LNCAP (cell line): ENCODE data around the gene COL13A1.

Experiments used
- TF ChIP-seq, protein P1 (sequence below): fragments of 450-650 bp; IDR thresholded peaks from 2 replicates; pipeline ENCODE4 v1.5.1; 2017; ENCODE audit warnings: mild to moderate bottlenecking

Gene COL13A1

GRCh38 chr10:69892406-69892805, 90.7 kb downstream of the COL13A1 start:
- TF ChIP-seq, protein P1, sequence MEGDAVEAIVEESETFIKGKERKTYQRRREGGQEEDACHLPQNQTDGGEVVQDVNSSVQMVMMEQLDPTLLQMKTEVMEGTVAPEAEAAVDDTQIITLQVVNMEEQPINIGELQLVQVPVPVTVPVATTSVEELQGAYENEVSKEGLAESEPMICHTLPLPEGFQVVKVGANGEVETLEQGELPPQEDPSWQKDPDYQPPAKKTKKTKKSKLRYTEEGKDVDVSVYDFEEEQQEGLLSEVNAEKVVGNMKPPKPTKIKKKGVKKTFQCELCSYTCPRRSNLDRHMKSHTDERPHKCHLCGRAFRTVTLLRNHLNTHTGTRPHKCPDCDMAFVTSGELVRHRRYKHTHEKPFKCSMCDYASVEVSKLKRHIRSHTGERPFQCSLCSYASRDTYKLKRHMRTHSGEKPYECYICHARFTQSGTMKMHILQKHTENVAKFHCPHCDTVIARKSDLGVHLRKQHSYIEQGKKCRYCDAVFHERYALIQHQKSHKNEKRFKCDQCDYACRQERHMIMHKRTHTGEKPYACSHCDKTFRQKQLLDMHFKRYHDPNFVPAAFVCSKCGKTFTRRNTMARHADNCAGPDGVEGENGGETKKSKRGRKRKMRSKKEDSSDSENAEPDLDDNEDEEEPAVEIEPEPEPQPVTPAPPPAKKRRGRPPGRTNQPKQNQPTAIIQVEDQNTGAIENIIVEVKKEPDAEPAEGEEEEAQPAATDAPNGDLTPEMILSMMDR: no peak

DNA sequence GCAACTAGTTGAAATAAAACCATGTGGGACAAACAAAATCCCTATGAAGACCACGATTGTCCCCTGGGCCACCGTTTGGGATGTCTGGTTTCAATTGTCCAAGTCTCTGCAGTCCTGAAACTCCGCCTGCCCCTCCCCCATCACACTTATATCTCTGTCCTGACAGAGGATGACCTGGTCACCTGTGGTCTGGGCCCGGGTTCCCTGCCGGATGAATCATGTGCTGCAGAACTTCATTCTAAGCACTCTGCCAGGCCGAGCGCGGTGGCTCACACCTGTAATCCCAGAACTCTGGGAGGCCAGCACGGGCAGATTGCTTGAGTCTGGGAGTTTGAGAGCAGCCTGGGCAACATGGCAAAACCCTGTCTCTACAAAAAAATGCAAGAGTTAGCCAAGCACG, 91.1 kb downstream of the COL13A1 start:
- TF ChIP-seq, protein P1: no peak

DNA sequence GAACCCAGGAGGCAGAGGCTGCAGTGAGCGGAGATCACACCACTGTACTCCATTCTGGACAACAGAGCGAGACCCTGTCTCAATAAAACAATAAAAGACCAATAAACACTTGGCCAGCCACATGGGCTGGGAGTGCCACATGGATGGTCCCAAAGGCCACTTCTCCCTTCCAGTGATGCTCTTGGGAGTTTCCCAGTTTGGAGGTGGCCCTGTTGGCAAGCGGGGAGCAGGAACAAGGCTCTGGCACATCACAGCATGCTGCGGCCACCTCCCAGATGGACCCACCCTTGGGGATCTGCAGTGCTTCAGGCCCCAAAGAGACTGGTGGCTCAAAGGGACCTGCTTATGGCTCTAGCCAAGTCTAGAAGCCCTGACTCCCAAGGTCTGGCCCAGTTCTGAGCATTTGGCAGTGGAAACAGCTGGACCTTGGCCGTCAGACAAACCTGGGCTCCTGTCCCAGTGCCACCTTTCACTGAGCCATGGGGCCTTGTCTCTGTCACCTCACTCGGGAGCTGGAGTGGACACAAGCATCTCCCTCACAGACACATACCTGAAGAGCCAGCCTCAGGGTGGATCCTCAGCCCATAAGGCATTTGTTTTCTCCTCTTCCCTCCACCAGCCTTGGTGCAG, 91.7 kb downstream of the COL13A1 start:
- TF ChIP-seq, protein P1: no peak

DNA sequence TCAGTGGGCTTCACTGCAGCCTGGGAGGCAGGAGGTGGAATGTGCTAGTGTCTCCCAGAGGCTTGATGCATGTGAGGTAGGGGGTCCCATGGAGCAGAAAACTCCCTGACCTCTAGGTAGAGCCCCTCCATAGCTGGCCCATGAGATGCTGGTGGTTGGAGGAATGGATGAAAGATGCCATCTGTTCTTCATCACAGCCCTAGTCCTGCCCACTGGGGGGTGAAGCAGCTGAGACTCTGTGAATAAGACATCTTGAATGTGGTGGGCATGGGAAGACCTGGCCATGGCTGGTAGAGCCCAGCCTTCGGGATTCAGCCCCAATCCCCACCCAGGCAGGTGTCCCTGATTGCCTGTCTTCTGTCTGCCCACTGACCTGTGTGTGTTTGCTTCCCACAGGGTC, 92.5 kb downstream of the COL13A1 start:
- TF ChIP-seq, protein P1: no peak

- TF ChIP-seq, protein P1: no peak
Observed at GRCh38 chr10:69895759-69896158, 94.1 kb downstream of the COL13A1 start.

DNA sequence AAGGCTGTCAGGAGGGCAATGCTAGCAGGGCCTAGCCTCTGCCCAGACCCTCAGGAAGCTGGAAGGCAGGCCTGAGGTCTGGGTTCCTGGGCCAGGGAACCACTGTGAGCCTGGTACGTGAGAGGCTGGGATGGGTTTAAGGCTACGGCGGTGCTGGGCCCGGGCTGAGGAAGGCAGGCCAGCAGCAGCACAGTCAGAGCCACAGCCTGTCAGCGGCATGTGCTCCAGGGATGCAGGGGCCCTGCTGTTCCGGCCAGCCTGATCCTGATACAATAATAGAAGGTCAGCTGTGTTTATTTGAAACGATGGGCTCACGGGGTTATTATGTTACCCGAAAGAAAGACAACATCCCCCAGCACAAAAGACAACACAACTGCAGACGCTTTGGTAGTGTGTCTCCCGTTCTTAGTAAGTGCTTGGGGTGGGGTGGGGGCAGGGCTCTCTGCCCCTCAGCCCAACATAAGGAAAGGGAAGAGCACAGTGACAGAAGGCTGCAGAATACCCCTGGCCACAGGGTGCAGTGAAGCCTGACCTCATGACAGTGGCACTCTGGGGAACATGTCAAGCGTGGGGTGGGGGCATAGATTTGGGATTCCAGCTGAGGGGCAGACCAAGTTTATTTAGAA, 95.0 kb downstream of the COL13A1 start:
- TF ChIP-seq, protein P1: no peak

DNA sequence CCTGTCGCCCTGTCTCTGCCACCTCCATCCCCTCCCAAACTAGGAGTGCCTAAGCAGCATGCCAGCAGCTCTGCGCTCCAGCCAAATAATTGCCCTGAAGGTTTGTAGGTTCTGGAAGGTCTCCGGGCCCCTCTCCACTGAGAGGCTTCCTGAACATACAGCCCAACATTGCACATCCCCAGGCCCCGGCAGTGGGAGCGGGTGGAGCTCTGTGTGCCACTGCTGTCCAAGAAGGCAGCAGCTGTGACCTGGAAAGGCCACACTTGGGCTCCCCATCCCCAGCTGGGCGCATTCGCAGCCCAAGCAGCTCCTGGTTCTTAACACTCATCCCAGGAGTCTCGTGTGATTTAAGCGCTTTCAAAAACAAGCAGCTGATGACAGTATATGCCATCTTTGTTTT, 95.7 kb downstream of the COL13A1 start:
- TF ChIP-seq, protein P1: no peak
